NB4 (cell line): Measurements from ENCODE around the gene FGD3.

Experiments
- DNase-seq: peaks from one replicate; pipeline ENCODE4 v3.0.0; 2010; ENCODE audit warnings: low read depth
- H3K4me3 ChIP-seq: one replicate; pipeline ENCODE4 v1.5.1; 2011; ENCODE audit warnings: mild to moderate bottlenecking, low read depth, low read length, moderate library complexity
- MYC ChIP-seq: IDR thresholded peaks from 2 replicates; pipeline ENCODE4 v1.6.1; 2011; ENCODE audit warnings: low read depth, low read length
- POLR2A ChIP-seq: IDR thresholded peaks from 2 replicates; pipeline ENCODE4 v1.6.1; 2011; ENCODE audit warnings: mild to moderate bottlenecking; ENCODE audit not compliant: insufficient read length; ENCODE audit errors: extremely low read depth
- TF ChIP-seq, protein P1 (sequence below): IDR thresholded peaks from 2 replicates; pipeline ENCODE4 v1.6.1; 2011; ENCODE audit warnings: low read depth, low read length
- TF ChIP-seq, protein P2 (sequence below): IDR thresholded peaks from one replicate; pipeline ENCODE4 v1.5.1; 2012; ENCODE audit warnings: low read depth, low read length

Gene FGD3

DNA sequence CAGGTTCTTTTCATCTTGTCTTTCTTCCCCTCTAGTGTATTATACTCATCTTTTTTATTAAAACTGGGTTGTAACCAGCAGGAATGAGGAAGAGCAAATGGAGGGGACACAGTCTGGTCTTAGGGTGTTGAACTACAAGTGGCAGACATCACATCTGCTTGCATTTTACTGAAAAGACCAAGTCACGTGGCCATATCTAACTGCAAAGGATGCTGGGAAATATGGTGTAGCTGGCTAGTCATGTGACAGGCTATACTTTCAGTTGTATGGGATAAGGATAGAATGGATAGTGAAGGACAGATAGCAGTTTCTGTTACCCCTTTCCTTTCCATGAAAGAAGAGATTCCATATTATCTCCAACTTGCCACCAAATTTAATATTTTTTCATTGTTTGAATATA, 13.0 kb upstream of the FGD3 start:
- TF ChIP-seq, protein P1, sequence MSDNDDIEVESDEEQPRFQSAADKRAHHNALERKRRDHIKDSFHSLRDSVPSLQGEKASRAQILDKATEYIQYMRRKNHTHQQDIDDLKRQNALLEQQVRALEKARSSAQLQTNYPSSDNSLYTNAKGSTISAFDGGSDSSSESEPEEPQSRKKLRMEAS = no peak
- TF ChIP-seq POLR2A (no peak), MYC (no peak)
- TF ChIP-seq, protein P2, sequence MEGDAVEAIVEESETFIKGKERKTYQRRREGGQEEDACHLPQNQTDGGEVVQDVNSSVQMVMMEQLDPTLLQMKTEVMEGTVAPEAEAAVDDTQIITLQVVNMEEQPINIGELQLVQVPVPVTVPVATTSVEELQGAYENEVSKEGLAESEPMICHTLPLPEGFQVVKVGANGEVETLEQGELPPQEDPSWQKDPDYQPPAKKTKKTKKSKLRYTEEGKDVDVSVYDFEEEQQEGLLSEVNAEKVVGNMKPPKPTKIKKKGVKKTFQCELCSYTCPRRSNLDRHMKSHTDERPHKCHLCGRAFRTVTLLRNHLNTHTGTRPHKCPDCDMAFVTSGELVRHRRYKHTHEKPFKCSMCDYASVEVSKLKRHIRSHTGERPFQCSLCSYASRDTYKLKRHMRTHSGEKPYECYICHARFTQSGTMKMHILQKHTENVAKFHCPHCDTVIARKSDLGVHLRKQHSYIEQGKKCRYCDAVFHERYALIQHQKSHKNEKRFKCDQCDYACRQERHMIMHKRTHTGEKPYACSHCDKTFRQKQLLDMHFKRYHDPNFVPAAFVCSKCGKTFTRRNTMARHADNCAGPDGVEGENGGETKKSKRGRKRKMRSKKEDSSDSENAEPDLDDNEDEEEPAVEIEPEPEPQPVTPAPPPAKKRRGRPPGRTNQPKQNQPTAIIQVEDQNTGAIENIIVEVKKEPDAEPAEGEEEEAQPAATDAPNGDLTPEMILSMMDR = no peak
- DNase-seq = no peak
- H3K4me3 ChIP-seq = no peak overlapping the region

DNA sequence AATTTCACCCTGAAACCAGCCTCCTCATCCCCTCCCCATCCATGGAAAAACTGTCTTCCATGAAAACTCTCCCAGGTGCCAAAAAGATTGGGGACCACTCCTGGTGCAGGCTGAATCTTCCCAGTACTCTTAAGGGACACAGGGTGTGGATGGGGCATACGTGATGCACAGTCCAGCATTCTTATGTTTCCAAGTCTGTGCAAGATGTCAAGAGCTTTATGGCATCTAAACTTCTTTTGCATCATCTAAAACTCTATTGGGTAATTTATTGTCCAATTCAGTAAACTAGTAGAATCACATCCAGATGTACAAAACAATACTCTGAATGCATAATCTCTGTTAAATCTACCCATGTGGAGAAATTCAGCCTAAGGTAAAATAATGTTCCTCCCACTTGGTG, 9.3 kb upstream of the FGD3 start:
- DNase-seq = no peak
- TF ChIP-seq POLR2A = no peak
- TF ChIP-seq, protein P2 = no peak
- TF ChIP-seq, protein P1 = no peak
- no peak for TF ChIP-seq MYC
- no peak overlapping the region for H3K4me3 ChIP-seq

DNA sequence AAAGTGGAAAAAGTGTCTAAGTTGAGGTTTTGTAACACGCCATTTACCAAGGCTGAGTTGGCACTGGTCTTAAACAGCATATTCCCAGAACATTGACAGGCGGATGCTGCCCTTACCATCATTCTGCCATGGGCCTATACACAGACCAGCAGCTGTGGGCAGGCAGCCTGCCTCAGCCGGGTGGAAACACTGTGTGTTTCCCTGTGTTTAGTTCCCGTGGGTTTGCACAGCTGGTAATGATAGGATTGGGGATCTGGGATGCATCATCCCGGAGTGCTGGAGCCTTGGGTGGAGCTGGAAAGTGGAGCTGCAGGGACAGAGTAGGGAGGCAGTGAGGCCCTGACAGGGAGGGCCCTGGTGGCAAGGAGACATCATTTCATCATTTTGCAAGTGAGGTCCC, 5.5 kb upstream of the FGD3 start:
- DNase-seq = no peak
- TF ChIP-seq MYC = no peak
- TF ChIP-seq, protein P1 = no peak
- H3K4me3 ChIP-seq = no peak overlapping the region

DNA sequence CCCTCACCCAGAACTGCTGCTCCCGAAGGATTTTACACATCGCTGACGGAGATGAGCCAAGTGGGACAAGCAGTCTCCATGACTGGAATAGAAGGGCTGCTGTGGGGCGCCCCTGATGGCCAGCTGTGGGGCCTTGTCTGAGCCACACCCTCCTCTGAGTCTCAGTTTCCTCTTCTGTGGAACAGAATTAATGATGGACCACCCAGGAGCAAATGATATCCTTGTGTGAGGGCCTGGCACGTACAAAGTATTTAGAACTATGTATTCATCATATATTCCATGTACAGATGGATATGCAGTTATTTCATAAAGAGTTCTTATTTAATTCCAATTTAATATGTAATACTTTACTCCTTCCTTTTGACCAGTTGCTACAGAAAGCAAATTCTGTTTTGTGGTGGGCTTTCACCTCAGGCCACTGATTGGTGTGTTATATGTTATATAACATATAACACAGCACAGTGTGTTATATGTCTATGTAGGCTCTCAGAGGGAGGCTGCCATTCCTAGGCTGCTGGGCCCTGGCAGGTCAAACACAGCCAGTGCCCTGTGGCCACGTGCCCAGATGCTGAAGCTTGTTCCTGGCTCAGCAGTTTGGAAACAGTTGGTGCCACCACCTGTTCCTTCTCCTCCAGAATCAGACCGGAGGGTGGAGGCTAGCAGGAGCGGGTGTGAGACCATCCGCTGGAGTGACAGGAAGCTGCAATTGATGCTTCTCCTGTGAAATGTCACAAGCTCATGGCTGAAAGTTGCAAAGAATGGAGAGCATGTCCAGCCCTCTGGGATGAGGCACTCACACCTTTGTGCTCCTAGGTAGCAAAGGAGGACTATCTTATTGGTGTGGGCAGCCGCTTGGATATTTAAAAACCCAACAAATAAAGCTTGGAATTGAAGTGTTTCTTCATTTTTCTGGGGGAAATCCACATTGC, 4.4 kb upstream of the FGD3 start:
- no peak for DNase-seq
- no peak overlapping the region for H3K4me3 ChIP-seq
- TF ChIP-seq, protein P2 = no peak
- TF ChIP-seq POLR2A = no peak
- TF ChIP-seq MYC = no peak
- TF ChIP-seq, protein P1 = no peak

DNA sequence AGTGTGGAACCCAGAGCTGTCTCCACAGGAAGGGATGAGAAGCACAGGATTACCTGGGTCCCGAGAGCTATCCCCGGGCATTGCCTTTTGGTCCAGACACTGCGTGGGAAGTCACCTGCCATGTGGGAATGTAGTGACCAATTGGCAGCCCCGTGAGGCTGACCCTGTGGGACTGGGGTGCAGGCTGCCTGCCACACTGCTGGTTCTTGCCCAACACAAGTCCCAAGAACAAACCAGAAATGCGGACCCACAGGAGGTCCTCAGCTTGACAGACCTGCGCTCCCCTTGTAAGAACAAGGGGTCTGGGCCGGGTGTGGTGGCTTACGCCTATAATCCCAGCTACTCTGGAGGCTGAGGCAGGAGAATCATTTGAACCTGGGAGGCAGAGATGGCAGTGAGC, 2.4 kb upstream of the FGD3 start:
- no peak for DNase-seq
- TF ChIP-seq, protein P1 = no peak
- TF ChIP-seq POLR2A (no peak), MYC (no peak)
- TF ChIP-seq, protein P2 = no peak
- H3K4me3 ChIP-seq = no peak overlapping the region

DNA sequence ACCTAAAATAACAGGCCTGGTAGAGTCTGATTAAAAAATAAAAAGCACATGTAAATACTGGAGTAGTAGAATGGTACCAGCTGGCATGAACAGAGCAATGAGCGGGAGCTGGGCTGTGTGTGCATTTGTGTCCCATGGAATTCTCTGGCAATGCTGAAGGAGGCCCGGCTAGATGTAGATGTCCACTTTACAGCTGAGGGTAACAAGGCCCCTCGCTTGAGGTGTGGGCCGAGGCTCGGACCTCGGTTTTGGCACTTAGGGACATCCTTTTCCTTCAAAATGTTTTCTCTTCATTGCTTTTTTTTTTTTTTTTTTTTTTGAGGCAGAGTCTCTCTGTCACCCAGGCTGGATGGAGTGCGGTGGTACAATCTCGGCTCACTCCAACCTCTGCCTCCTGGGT, 1.5 kb upstream of the FGD3 start:
- H3K4me3 ChIP-seq = no peak overlapping the region
- TF ChIP-seq MYC (no peak), POLR2A (no peak)
- TF ChIP-seq, protein P1 = no peak
- TF ChIP-seq, protein P2 = no peak
- no peak for DNase-seq
